ENCODE measurements around the gene PEX11G.

PEX11G gene

DNA sequence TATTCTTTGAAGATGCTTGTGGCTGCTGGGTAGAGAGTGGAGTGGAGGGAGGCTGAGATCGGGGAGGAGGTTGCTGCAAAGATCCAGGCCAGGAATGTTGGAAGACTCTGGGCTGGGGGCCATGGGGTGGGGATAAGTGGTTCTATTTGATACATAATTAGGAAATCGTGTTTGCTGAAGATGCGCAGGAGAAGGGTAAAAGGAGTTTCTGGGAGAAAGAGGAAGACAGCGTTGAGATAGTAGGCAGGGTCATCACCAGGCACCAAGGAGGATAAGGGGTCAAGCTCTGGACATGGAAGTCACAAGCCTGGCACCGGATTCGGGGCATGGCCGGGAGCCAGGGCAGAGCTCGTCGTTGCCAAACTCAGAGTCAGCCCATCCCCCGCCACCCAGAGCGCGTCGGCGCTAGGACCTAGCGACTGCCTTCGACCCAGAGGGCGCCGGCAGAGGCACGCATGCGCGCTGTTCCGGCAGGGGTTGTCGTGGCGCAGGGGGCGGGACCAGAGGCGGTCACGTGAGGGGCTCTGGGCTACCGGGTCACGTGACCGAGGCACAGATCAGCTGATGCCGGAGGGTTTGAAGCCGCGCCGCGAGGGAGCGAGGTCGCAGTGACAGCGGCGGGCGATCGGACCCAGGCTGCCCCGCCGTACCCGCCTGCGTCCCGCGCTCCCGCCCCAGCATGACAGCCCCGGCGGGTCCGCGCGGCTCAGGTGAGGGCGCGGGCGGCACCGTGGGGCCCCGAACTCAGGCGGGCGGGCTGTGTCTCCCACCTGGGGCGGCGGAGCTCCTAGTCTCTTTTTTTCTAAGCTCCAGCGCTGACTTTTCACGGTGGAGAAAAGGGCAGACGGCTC, 33.5 kb upstream of the PEX11G start, which contains the start of gene MCOLN1:
Gene MCOLN1 (plus strand): TSS at position 553 of the 851 bp plus-strand sequence. CDS start 127 bp downstream, at position 680.
- in situ Hi-C loops (cut with HindIII; ENCODE audit: low sequenced_read_pairs): no loop called here

DNA sequence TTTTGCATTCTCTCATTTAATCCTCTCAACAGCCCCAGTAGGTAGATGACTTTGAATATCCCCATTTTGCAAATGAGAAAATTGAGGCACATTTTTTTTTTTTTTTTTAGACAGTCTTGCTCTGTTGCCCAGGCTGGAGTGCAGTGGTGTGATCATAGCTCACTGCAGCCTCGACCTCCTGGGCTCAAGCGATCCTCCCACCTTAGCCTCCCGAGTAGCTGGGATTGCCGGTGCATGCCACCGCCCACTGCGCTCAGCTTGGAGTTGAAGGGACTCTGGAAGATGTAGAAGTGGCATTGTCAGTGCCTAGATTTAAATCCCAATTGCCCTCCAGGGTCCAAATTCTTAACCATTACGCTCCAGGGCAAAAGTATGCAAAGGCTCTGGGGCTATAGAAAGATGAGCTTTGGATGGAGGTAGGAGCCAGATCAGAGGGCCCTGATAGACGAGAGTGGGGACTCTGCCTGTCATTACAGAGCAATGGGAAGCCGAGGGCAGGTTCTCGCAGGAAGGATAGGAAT, 32.8 kb upstream of the PEX11G start:
- in situ Hi-C loops (cut with HindIII; ENCODE audit: low sequenced_read_pairs): no loop called here

DNA sequence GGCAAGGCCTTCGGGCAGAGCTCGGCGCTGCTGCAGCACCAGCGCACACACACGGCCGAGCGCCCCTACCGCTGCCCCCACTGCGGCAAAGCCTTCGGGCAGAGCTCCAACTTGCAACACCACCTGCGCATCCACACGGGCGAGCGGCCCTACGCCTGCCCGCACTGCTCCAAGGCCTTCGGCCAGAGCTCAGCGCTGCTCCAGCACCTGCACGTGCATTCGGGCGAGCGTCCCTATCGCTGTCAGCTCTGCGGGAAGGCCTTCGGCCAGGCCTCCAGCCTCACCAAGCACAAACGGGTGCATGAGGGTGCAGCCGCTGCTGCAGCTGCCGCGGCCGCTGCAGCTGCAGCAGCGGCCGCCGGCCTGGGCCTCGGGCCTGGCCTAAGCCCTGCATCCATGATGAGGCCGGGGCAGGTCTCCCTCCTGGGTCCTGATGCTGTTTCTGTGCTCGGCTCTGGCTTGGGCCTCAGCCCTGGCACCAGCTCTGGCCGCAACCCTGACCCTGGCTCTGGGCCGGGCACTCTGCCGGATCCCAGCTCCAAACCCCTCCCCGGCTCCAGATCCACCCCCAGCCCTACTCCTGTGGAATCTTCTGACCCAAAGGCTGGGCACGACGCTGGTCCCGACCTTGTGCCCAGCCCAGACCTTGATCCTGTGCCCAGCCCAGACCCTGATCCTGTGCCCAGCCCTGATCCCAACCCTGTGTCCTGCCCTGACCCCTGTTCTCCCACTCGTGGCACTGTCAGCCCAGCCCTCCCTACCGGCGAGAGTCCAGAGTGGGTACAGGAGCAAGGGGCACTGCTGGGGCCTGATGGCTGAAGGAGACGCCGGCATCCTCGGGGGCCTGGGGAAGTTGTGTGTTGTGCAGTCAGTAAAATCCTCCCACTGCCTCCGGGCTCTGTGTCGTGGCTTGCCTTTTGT, 31.6 kb upstream of the PEX11G start:
- in situ Hi-C loops (cut with HindIII; ENCODE audit: low sequenced_read_pairs): no loop called here

DNA sequence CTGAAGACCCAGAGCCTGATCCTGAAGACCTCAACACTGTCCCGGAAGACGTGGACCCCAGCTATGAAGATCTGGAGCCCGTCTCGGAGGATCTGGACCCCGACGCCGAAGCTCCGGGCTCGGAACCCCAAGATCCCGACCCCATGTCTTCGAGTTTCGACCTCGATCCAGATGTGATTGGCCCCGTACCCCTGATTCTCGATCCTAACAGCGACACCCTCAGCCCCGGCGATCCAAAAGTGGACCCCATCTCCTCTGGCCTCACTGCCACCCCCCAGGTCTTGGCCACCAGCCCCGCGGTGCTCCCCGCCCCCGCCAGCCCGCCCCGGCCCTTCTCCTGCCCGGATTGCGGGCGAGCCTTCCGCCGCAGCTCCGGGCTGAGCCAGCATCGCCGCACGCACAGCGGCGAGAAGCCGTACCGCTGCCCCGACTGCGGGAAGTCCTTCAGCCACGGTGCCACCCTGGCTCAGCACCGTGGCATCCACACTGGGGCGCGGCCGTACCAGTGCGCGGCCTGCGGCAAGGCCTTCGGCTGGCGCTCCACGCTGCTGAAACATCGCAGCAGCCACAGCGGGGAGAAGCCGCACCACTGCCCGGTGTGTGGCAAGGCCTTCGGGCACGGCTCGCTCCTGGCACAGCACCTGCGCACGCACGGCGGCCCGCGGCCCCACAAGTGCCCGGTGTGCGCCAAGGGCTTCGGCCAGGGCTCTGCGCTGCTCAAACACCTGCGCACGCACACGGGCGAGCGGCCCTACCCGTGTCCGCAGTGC, 30.7 kb upstream of the PEX11G start:
- in situ Hi-C loops (cut with HindIII; ENCODE audit: low sequenced_read_pairs): no loop called here

DNA sequence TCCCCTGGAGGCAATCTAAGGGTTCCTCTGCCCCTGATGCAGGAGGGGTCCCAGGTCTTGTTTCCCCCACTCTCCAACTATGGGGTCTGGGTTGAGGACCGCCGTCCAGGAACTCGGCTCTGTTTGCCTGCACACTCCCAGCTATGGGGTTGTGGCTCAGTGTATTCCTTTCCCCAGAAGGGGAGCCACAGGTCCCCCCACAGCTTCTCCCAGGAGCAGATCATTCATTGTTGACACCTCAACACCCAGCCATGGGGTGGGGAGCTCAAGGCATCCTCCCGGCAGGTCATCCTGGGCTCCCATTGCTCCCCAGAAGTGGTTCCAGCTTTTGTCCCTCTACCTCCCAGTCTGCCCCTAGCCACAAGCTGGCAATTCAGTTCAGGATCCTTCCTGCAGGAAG, 28.0 kb upstream of the PEX11G start:
- in situ Hi-C loops (cut with HindIII; ENCODE audit: low sequenced_read_pairs): no loop called here

DNA sequence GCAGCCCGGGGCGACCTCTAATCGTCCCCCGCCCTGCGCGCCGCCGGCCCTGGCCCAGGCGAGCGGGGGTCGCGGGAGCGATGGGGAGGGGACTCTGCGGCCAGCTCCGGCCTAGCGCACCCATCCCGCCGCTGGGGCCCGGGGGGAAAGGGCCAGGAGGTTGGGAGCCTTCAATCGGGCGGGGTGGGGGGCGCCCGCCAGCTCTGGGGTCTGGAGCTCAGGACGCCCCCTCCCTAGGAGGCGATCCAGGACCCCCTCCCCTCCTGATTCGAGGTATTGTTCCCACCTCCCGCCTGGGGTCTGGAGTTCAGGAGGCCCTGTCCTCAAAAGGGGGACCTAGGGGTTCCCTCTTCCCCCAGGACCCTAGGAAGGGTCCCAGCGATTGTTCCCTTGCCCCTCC, 27.5 kb upstream of the PEX11G start:
- in situ Hi-C loops (cut with HindIII; ENCODE audit: low sequenced_read_pairs): no loop called here

DNA sequence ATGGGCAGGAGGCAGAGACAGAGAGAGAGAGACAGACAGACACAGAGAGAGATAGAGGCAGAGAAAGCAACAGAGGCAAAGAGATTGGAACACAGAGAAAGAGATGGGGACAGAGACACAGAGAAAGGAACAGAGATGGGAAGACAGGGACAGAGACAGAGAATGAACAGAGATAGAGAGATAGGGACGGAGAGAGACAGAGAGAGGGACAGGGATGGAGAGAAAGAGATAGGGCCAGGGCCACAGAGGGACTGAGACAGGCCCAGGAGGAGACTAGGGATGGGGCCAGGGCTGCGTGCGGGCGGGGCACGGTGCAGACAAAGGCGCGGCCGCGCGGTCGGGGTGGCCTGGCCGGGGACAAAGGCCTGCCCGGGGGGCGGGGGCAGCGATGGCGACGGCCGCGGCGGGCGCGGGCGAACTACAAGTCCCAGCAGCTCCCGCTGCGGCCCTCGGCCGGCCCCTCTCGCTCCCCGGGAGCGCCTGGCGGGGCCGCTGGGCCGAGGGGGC, 26.9 kb upstream of the PEX11G start, which contains the start of gene ZNF358:
Gene ZNF358 (plus strand): TSS at position 459 of the 507 bp plus-strand sequence. CDS start 3,140 bp downstream, outside the sequence.
- in situ Hi-C loops (cut with HindIII; ENCODE audit: low sequenced_read_pairs): no loop called here

DNA sequence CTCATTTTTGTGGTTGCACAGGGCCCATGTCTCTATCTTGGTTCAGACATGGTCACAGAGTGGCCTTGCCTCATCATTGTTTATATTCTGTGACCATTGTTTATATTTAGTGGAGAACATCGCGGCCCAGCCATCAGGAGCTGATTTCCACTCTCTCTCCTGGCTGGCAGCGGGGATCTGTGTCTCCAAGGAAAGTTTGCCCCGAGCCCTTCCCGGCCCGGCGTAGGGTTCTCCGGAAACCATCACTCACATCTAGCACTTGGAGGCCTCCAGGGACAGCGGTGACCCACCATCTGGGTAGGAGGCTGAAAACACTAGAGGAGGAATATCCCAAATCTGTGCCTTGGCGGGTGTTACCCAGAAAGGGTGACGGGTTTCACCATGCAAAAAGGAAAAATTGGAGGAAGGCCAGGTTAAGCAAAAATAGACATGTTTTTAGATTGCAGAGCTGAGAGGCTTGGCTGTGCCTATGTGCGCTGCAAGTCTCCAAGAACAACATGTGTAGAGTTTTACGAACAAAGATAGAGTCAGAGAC, 26.3 kb upstream of the PEX11G start:
- in situ Hi-C loops (cut with HindIII; ENCODE audit: low sequenced_read_pairs): no loop called here

DNA sequence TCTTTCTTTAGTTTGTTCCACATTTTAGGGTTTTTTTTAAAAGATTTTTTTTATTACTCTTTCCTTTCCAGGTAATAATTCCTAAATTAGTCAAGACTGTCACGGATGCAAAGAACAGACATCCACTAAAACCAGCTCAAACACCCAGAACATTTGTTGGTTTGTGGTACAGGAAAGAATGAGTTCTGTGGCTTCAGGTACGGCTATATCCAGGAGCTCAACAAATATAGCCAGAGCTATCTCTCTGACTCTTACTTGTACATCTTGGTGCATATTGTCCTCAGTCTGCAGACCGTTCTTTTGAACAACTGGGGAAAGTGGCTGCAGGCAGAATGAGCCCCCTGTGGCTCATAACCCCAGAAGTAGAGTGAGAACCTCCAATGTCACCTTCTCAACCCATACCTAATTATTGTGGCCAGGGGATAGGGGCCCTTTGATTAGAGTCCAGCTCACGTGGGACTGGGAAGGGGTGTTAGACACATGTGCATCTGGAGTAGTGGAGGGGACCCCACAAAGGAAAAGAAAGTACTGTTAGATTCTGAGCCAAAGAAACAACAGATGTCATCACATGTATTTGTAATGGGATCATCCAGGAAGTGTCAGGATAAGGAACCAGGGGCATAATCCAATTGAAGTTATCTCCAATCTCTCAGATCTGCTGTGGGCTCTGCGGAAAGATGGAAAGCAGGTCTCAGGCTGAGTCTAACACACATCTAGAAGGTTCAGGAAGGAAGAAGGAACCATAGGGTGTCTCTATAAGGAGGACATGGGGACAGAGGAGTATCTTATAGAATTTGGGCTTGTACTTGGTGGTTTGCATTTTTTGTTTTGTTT, 25.2 kb upstream of the PEX11G start:
- in situ Hi-C loops (cut with HindIII; ENCODE audit: low sequenced_read_pairs): no loop called here

DNA sequence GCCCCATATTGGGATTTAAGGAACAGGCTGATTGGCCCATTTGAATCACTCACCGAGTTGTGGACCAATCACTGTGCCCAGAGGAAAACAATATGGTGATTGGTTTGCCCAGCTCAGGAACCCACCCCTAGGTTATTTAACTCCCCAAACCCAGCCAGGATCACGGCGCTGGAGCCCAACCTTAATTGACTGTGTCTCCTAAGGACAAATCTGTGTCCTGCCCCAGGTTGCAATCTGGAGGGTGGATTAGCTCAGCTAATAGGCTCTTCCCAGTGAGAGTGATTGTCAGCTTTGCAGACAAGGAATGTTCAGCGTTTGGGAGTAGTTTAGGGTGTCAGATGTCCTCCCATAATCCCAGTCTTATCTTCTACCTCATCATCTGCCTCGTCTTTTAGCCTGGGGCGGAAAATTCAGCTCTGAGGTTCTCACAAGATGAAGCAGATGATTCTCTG, 23.6 kb upstream of the PEX11G start:
- in situ Hi-C loops (cut with HindIII; ENCODE audit: low sequenced_read_pairs): no loop called here

DNA sequence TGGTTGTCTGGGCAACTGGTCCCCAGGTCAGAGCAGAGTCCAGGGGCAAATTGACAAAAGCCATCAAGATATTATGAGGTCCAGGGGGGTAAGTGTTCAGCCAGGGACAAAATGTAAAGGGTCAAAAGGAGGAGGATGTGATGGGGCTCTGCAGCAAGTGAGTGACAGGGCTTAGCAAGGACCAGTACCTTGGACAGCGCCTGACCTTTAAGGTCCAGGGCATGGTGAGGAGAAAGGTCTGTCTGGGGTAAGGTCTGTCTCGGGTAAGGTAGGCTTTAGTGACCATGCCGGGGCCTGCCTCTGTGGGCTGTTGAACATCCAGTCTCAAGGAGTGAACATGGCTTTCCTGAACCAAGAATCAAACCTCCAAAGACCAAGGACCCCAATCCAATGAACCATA, 20.8 kb upstream of the PEX11G start:
- in situ Hi-C loops (cut with HindIII; ENCODE audit: low sequenced_read_pairs): no loop called here

DNA sequence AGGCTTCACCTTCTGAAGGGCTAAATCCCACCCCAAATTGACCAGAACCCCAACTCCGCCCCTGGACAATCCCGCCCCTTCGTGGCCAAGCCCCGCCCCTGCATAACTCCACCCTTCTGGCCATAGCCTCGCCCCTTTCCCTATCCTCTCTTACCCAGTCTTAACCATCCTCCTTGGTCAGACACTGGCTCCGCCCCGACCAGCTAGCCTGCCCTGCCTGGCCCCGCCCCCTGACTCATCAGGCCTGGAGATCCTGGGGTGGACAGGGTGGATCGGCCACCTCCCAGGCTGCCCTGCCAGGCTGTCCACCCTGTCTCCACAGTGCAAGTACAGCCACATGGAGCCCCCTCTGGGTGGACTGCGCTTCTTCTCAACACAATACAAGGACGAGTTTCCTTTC, 19.0 kb upstream of the PEX11G start:
- in situ Hi-C loops (cut with HindIII; ENCODE audit: low sequenced_read_pairs): no loop called here

DNA sequence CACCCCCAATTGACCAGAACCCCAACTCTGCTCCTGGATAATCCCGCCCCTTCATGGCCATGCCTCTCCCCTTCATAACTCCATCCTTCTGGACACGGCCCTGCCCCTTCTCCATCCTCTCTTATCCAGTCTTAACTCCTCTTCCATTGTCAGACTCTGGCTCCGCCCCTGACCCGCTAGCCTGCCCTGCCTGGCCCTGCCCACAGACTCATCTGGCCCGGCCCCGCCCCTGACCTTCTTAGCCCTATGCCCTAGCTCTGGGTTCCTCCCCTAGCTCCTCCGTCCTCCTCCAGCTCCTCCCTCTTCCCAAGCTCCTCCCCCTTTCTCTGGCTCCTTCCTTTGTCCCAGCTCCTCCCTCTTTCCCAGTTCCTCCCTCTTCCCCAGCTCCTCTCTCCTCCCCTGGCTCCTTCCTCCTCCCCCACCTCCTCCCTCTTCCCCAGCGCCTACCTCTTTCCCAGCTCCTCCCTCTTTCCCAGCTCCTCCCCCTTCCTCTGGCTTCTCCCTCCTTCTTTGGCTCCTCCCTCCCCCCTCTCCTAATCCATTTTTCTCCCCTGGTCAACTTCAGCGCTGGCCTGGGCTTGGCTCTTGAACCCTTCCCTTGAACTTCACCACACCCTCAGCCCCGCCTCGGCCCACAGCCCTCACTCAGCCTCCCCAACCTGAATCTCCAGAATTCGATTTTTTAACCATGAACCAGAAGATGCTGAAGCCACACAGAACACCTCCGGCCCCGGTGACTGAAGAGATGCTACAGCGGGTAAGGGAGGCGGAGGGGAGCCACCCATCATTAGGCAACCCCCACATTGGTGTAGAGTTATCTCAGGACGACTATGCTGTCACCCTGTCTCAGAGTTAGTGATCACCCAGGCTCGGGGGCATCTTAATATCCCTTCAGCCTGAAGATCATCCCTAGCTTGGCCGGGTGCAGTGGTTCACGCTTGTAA, 17.8 kb upstream of the PEX11G start:
- in situ Hi-C loops (cut with HindIII; ENCODE audit: low sequenced_read_pairs): no loop called here

DNA sequence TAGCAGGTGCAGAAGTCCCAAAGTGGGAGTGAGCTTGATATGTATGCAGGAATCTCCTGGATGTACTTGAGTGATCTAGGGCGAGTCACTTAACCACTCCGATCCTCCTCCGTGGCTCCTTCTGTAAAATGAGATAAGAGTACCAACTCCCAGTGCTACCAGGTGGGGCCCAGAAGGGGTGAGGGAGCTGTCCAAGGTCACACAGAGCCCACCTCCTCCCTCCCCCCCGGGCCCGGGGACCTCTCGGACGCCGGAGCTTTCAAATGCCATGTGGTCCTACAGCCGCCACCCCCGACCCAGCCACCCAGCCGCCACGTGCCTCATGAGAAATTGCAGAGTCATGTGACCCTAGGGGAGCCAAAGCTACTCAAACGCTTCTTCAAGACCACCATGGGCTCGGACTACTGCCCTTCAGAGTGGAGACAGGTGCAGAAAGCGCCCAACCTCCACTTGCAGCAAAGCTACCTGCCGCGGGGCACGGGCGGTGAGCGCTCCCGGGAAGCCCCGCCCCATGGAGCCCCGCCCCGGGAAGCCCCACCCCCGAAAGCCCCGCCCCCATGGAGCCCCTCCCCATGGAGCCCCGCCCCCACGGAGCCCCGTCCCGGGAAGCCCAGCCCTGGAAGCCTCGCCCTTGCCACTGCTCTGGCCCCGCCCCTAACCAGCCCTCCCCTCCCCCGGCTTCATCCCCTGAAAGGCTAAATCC, 17.0 kb upstream of the PEX11G start:
- in situ Hi-C loops (cut with HindIII; ENCODE audit: low sequenced_read_pairs): no loop called here

DNA sequence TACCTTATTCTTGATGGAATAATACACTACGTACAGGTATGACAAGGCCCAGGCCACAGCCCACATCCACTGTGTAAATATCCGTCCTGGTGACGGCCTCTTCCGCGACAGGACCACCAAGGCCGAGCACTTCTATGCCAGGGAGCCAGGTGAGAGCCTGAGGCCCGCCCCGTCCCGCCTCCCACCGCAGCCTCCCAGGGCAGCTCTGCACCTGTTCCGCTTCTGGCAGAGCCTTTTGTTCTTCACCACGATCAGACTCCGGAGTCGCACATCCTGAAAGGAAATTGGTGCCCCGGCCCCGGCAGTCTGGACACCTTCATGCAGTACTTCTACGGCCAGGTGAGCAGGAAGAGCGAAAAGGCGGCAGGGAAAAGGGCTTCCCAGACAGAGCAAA, 16.4 kb upstream of the PEX11G start:
- in situ Hi-C loops (cut with HindIII; ENCODE audit: low sequenced_read_pairs): no loop called here

DNA sequence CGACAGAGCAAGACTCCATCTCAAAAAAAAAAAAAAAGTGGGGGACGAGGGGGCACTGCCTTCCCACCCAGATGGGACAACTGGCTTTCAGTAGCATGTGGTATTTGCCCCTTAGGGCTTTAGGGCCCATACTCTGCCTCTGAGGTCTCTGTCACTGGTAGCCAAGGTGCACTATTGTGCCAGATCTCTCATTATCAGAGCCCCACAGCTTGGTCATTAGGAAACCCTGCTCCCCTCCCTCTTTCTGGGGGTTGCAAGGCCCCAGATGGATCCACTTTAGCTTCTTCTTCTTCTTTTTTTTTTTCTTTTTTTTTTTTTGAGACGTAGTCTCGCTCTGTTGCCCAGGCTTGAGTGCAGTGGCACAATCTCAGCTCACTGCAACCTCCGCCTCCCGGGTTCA, 15.8 kb upstream of the PEX11G start:
- in situ Hi-C loops (cut with HindIII; ENCODE audit: low sequenced_read_pairs): no loop called here

DNA sequence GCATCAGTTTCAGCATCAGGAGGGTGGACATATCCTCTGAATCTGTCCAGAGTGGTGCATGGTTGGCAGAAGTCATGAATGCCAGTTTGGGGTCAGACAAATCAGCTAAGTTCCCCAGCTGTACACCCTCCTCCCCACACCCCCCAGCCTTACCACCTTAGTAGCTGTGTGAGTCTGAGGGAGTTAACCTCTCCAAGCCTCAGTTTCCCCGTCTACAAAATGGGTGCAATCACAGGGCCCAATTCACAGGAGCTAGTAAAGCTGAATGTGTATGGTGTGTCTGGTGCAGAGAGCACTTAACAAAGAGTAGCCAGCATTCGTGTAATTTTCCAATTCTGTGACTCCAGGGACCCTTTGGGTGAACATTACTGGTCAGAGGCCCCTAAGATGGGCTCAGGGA, 13.7 kb upstream of the PEX11G start:
- in situ Hi-C loops (cut with HindIII; ENCODE audit: low sequenced_read_pairs): no loop called here
